ENCODE data around the gene CHMP4B. TPM values are rescaled to one million over a fixed set of nuclear protein-coding genes. Genes with fewer than 3 reads are reported as not detected.

The CHMP4B gene, protein sequence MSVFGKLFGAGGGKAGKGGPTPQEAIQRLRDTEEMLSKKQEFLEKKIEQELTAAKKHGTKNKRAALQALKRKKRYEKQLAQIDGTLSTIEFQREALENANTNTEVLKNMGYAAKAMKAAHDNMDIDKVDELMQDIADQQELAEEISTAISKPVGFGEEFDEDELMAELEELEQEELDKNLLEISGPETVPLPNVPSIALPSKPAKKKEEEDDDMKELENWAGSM
- 39.2 and 65.6 TPM in 2 replicates for polyA plus RNA-seq

DNA sequence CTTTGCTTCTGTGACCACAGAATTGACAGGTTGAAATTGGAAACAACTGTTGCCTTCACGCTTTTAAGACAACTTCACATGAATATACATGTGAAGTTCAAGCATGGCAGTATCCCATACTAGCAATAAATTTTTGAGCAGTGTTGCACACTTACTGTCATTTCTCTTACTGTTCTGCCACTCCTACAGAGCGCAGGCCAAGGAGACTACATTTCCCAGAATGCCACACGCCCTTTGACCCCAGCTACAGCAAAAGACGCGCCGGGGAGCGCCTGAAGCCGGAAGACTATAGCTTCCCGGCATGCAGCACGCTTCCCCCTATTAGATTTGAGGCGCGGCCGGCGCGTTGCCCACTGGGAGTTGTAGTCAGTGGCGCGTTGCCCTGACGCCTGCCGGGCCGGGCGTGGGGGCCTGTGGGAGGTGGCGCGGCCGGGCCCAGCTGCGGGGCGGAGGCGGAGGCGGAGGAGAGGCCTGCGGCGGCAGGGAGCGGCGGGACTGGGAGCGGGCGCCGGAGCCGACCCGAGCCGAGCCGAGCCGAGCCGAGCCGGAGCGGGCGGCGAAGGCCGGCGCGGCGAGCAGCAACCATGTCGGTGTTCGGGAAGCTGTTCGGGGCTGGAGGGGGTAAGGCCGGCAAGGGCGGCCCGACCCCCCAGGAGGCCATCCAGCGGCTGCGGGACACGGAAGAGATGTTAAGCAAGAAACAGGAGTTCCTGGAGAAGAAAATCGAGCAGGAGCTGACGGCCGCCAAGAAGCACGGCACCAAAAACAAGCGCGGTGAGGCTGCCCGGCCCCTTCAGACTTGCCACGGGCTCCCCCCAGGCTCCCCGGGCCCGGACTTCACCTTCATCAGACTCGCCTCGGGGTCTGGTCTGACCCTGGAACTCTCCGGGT is at the start of gene CHMP4B:
Gene CHMP4B, plus strand, starts transcription at position 464 of the 891 bp plus-strand sequence. Its CDS starts 121 bp downstream, at position 585.

Other genes starting within 250 kb of the CHMP4B start
- gene C20orf144, start 149.0 kb upstream of the CHMP4B start, polyA plus RNA-seq: not detected in 2 replicates
- not detected in 2 replicates for gene ACTL10, start 144.4 kb upstream of the CHMP4B start, polyA plus RNA-seq
- gene NECAB3, start 136.9 kb upstream of the CHMP4B start, polyA plus RNA-seq: 5.1 and 6.1 TPM in 2 replicates
- gene E2F1, start 125.0 kb upstream of the CHMP4B start, polyA plus RNA-seq: not detected in 2 replicates
- 10.3 and 15.6 TPM in 2 replicates for gene PXMP4, start 91.0 kb upstream of the CHMP4B start, polyA plus RNA-seq
- gene ZNF341, start 79.4 kb upstream of the CHMP4B start, polyA plus RNA-seq: 0.50 and 1.9 TPM in 2 replicates
- gene RALY, start 182.6 kb downstream of the CHMP4B start, polyA plus RNA-seq: 6.1 and 11.9 TPM in 2 replicates

Data from Purkinje cell (primary cell).